HG02870 (cell line): ENCODE data around the gene SGMS1.
"Not testable (repeated sequence)": the region's sequence is repeated elsewhere in the genome, so short reads cannot be mapped to it uniquely, and the experiment has no call there.

Experiments
- ATAC-seq: cut with Tn5 transposase; IDR thresholded peaks from one replicate; pipeline ENCODE4 v1.9.1; 2021; ENCODE audit warnings: mild to moderate bottlenecking, moderate library complexity; ENCODE audit not compliant: unreplicated experiment

The SGMS1 gene

GRCh38 chr10:50623663-50624412 is at the start of gene SGMS1:
SGMS1 (minus strand) TSS chr10:50623956; CDS start chr10:50344114, 279,842 bp downstream.
- ATAC-seq, result peak; percentile 19

DNA sequence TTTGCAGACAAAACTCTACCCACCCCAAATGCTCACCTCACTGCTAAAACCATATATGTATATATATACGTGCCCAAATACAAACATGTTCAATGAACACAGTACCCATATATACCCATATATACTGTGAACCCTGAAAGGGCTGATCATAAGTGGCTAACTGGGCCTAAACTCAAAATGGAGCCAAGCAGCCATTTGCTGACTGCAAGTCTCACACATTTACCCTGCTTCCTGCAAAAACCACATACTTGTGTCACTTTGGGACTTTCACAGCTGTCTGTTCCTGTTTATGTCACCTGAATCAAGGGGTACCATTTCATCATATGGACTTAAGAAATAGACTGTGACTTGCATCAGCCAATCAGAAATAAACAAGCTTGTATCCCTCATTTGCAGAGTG is 48.4 kb upstream of the SGMS1 start:
- not testable (repeated sequence) for ATAC-seq

DNA sequence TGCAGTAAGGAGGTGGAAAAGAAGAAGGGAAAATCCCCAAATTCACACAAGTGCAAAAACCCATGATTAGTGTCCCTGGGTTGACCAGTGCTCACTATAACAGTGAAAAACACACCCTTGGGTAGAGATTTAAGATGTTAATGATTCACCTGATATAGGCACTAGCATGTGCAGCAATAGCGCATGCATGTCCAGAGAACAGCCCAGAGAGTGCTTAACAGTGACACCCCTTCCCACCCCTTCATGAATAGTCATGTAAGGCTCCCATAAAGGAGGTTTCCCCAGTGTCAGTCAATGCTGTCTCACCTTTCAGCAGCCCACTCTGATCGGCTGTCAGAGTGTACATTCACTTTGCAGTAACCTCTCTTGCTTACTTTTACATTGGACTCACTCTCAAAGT is 47.9 kb upstream of the SGMS1 start:
- not testable (repeated sequence) for ATAC-seq

DNA sequence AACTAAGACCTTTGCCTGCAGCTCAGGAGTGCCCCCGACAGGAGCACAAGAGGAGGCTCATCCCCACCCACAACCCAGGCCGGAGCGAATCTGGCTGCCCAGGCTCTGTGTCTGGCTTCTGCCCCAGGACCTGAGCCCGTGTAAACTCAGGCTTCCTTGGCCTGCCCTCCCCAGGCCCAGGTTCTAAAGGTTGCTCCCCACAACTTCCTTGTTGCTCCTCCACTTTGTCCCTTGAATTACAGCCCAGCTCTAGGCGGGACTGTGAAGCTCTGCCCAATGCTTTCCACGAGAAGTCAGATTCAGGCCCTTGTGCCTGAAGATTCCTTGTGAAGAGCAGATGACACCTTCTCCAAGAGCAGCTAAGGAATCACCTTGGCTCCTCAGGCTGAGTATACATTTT is 46.2 kb upstream of the SGMS1 start:
- ATAC-seq, result not testable (repeated sequence)

DNA sequence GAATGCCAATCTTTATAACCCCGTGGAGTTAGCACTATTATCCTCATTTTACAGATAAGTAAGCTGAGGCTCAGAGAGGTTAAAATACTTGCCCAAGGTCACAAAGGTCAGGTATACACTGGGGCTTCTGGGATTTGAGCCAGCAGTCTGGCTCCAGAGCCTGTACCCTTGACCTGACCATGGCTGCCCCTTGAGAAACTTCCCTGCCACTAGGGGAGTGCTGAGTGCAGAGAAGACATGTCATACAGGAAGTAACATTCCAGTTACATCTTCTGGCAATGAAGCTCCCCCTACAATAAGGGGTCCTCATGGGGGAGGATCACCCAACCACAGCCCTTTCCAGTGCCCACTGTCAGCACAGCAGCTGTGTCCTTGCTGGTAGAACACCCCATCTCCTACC is 43.6 kb upstream of the SGMS1 start:
- ATAC-seq, result not testable (repeated sequence)

GRCh38 chr10:50662420-50662819 is 38.7 kb upstream of the SGMS1 start:
- not testable (repeated sequence) for ATAC-seq

GRCh38 chr10:50661563-50661962 is 37.8 kb upstream of the SGMS1 start:
- not testable (repeated sequence) for ATAC-seq

GRCh38 chr10:50659865-50660730 is 36.3 kb upstream of the SGMS1 start:
- peak; percentile 99 for ATAC-seq

GRCh38 chr10:50659016-50659864 is 35.5 kb upstream of the SGMS1 start:
- not testable (repeated sequence) for ATAC-seq

DNA sequence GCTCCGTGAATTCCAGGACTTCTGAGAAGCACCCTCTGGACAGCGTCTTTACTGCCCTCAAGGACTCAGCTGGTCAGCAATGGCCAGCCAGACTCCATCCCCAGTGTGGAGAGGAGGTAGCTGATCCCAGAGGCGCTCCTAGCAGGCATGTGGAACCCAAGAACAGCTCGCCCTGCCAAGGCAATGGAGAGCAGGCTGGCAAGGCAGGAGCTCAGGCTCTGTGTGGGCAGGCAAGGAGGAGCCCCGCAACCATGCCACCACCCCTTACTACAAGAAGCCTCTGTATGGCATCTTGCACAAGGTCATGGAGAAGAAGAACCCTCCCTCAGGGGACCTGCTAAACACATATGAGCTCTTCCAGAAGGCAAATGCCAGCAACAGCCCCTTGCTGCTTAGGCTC is 34.4 kb upstream of the SGMS1 start:
- ATAC-seq, result no peak

DNA sequence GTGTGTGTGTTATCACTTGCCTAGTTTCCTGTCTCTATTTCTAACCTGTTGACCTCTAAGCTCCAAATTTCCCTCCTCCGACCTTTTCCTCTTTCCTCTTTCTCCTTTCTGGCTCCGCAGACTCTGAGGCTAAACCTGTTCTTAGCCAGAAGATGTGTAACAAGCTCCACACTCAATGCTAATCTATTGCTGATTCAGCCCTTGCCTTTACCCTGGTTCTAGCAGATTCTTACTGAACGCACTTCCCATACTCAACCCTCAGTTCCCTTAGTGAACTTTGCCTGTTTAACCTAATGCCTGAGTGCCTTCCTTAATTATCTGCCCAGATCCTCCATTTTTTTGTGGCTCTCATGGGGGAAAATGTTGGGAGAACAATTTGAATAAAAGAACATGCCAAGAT is 30.0 kb upstream of the SGMS1 start:
- no peak for ATAC-seq

DNA sequence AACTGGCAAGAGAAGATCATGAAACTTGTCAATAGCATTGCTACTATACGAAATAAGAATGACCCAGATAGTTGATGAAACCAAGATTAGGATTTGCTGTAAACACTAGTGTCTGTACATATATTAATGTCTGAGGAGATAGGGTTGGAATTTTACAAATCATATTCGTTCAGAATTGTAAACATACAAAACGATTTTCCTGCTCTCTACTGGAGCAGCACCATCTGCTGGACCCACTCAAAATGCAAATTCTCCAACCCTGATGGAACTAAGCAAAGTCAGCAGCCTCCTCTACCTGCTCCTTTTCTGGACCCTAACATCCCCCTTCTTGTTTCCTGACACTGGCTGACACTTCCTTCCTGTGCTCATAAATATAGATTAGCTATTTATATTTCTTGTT is 29.4 kb upstream of the SGMS1 start:
- ATAC-seq, result no peak

GRCh38 chr10:50651808-50652207 is 28.1 kb upstream of the SGMS1 start:
- no peak for ATAC-seq

GRCh38 chr10:50650481-50650880 is 26.7 kb upstream of the SGMS1 start:
- ATAC-seq, result no peak

DNA sequence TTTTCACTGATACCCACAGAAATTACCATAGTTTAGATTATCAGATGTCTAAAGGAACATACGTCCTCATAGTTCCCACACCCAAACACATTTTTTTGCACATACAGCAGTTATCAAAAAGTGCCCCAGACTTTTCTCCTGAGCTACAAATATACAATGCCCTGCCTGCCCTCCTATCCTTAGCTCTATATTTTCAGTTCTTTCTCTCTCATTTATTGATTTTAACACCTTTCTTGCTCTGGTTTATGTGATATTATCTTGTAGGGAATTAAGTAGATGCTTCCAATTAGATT is 25.1 kb upstream of the SGMS1 start:
- ATAC-seq, result no peak

DNA sequence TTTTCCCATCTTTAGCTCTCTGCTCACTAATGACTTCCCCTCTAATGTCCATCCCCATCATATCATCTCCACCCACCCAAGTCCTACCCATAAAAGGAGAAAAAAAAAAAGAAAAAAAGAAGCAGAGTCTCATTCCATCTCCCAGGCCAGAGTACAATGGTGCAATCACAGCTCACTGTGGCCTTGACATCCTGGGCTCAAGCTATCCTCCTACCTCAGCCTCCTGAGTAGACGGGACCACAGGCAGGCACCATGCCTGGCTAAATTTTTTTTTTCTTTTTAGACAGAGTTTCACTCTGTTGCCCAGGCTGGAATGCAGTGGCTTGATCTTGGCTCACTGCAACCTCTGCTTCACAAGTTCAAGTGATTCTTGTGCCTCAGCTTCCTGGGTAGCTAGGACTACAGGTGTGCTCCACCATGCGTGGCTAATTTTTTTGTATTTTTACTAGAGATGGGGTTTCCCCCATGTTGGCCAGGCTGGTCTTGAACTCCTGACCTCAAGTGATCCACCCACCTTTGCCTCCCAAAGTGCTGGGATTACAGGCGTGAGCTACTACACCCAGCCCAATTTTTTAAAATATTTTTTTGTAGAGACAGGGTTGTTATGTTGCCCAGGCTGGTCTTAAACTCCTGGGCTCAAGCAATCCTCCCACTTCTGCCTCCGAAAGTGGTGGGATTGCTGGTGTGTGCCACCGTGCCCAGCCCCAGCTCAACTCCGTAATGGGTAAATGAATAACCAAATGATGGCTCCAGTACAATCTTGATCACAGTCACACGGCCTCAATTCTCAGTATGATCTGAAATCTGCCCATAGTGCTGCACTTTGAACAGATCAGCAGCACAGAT is 24.6 kb upstream of the SGMS1 start:
- ATAC-seq, result peak; percentile 54

GRCh38 chr10:50647350-50647749 is 23.6 kb upstream of the SGMS1 start:
- ATAC-seq, result not testable (repeated sequence)

DNA sequence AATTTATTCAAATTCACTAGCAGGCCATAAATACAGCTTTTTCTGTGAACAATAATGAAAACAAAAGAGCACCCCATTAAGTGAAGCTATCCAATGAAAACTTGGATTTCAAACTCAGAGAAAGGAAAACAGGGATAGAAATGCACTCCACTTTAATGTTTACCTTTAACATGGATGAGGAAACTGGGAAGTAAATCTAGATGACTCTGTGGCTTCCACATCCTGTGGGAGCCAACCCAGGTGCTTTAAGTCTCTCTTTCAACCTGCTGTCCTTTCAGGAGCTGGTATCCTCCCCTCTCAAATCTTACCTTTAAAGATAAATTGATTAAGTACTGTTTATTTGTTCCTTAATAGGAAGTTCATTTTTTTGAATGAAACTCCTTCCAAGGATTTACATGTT is 21.5 kb upstream of the SGMS1 start:
- no peak for ATAC-seq

DNA sequence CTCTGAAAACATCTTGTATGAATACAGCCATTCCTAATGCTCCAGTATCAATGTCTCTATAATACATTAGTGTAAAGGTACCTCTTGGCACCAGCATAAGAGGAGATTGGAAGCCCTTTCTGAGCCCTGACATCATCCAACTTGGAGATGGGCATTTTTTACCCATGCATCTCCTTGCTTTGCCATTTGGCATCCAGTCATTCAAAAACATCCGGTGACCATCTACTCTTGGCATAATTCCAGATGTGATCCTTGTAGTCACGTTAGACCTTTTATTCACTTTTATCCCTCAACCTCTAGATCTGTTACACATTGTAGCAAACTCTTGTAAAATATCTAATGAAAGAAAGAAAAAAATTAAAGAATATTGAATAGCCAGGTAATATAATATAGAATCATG is 17.9 kb upstream of the SGMS1 start:
- ATAC-seq, result no peak

- no peak for ATAC-seq
Measured at GRCh38 chr10:50640238-50640637, 16.5 kb upstream of the SGMS1 start.
